ENCODE measurements around the gene TEX35. TPM values are rescaled to one million over a fixed set of nuclear protein-coding genes. Genes with fewer than 3 reads are reported as not detected.

TEX35 gene
- total RNA-seq, 1 donor from 2014 or later: not detected

DNA sequence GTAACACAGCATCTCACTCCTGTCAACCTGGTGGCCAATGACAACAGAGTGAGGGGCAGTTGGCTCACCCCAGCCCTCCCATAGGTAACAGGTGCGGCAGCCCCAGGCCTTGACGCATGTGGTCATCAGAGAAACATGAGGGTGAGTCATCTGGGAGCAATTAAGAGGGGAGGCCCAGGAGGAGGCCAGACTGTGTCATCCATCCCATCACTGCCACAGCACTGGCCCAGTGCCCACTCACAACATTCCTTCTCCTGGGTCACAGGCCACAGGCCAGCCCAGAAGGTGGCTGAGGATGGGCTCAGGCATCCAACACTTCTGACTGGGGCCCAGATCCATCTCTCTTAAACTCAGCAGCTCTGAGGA is 17.1 kb downstream of the TEX35 start:
- TF ChIP-seq EZH2 (IDR thresholded peaks at IDR 0.05; ENCODE audit: insufficient read depth, low read length): no peak
- TF ChIP-seq, protein P1, sequence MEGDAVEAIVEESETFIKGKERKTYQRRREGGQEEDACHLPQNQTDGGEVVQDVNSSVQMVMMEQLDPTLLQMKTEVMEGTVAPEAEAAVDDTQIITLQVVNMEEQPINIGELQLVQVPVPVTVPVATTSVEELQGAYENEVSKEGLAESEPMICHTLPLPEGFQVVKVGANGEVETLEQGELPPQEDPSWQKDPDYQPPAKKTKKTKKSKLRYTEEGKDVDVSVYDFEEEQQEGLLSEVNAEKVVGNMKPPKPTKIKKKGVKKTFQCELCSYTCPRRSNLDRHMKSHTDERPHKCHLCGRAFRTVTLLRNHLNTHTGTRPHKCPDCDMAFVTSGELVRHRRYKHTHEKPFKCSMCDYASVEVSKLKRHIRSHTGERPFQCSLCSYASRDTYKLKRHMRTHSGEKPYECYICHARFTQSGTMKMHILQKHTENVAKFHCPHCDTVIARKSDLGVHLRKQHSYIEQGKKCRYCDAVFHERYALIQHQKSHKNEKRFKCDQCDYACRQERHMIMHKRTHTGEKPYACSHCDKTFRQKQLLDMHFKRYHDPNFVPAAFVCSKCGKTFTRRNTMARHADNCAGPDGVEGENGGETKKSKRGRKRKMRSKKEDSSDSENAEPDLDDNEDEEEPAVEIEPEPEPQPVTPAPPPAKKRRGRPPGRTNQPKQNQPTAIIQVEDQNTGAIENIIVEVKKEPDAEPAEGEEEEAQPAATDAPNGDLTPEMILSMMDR (IDR thresholded peaks at IDR 0.05; ENCODE audit: insufficient read depth, low read depth, low read length): no peak
- Histone ChIP-seq H3K4me1 (ENCODE audit: insufficient read depth, low read length) (peaks cover 17% of the 10 kb centered on the region), H3K9me3 (ENCODE audit: insufficient read depth, low read depth, low read length) (no peaks in the 10 kb centered on the region), H3K9ac (ENCODE audit: low read length) (no peak overlapping the region), H2AFZ (ENCODE audit: low read depth, low read length) (no peak overlapping the region), H4K20me1 (ENCODE audit: insufficient read depth, low read length) (no peaks in the 10 kb centered on the region), H3K79me2 (ENCODE audit: insufficient read depth, low read length) (no peaks in the 10 kb centered on the region), H3K27ac (ENCODE audit: low read depth, low read length) (no peak overlapping the region), H3K4me3 (ENCODE audit: insufficient read depth, low read depth, low read length) (no peak overlapping the region), H3K27me3 (ENCODE audit: insufficient read depth, low read length) (no peaks in the 10 kb centered on the region), H3K4me2 (ENCODE audit: low read length) (peak overlapping the region; percentile 54), H3K36me3 (ENCODE audit: insufficient read depth, low read length) (no peaks in the 10 kb centered on the region)
- peaks cover 17% of the 10 kb centered on the region for H3K4me1 Mint-ChIP-seq (ENCODE audit: low read depth, unreplicated experiment)
- H3K27ac Mint-ChIP-seq (ENCODE audit: unreplicated experiment): peak overlapping the region; percentile 75
- peaks cover 6% of the 10 kb centered on the region for H3K9me3 Mint-ChIP-seq (ENCODE audit: unreplicated experiment)
- FAIRE-seq (peak; percentile 29), DNase-seq (ENCODE audit: low read depth) (peak; percentile 69)
- no peaks in the 10 kb centered on the region for H3K36me3 Mint-ChIP-seq (ENCODE audit: low read depth, unreplicated experiment)
- peaks cover 5% of the 10 kb centered on the region for H3K27me3 Mint-ChIP-seq (ENCODE audit: low read depth, unreplicated experiment)
- peak overlapping the region; percentile 20 for H3K4me3 Mint-ChIP-seq (ENCODE audit: unreplicated experiment)

DNA sequence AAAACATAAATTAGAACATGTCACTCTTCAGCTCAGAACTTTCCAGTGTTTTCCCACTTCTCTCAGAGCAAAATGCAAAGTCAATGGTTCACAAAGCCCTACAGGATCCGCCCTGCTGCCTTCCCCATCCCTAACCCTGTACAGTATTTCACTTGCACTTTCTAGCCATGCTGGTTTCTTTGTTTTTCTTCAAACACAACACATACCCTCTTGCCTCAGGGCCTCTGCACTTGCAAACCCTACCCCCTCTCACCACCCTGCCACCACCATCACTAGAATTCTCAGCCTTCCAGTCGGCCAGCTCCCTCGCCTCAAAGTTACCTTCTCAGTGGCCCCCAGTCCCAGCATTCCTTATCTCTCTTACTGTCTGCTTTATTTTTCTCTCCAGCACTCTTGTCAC is 17.6 kb downstream of the TEX35 start:
- Mint-ChIP-seq H3K36me3 (ENCODE audit: low read depth, unreplicated experiment) (no peaks in the 10 kb centered on the region), H3K27me3 (ENCODE audit: low read depth, unreplicated experiment) (peaks cover 5% of the 10 kb centered on the region), H3K4me1 (ENCODE audit: low read depth, unreplicated experiment) (peaks cover 17% of the 10 kb centered on the region), H3K9me3 (ENCODE audit: unreplicated experiment) (peaks cover 2% of the 10 kb centered on the region), H3K4me3 (ENCODE audit: unreplicated experiment) (no peak overlapping the region), H3K27ac (ENCODE audit: unreplicated experiment) (peak overlapping the region; percentile 75)
- Histone ChIP-seq H4K20me1 (ENCODE audit: insufficient read depth, low read length) (no peaks in the 10 kb centered on the region), H3K27ac (ENCODE audit: low read depth, low read length) (no peak overlapping the region), H3K27me3 (ENCODE audit: insufficient read depth, low read length) (no peaks in the 10 kb centered on the region), H3K4me3 (ENCODE audit: insufficient read depth, low read depth, low read length) (no peak overlapping the region), H3K9me3 (ENCODE audit: insufficient read depth, low read depth, low read length) (no peaks in the 10 kb centered on the region), H3K9ac (ENCODE audit: low read length) (no peak overlapping the region), H2AFZ (ENCODE audit: low read depth, low read length) (no peak overlapping the region), H3K79me2 (ENCODE audit: insufficient read depth, low read length) (no peaks in the 10 kb centered on the region), H3K4me1 (ENCODE audit: insufficient read depth, low read length) (peaks cover 17% of the 10 kb centered on the region), H3K4me2 (ENCODE audit: low read length) (peak overlapping the region; percentile 54), H3K36me3 (ENCODE audit: insufficient read depth, low read length) (no peaks in the 10 kb centered on the region)
- FAIRE-seq: no peak
- no peak for TF ChIP-seq EZH2 (IDR thresholded peaks at IDR 0.05; ENCODE audit: insufficient read depth, low read length)
- TF ChIP-seq, protein P1 (IDR thresholded peaks at IDR 0.05; ENCODE audit: insufficient read depth, low read depth, low read length): no peak
- no peak for DNase-seq (ENCODE audit: low read depth)

DNA sequence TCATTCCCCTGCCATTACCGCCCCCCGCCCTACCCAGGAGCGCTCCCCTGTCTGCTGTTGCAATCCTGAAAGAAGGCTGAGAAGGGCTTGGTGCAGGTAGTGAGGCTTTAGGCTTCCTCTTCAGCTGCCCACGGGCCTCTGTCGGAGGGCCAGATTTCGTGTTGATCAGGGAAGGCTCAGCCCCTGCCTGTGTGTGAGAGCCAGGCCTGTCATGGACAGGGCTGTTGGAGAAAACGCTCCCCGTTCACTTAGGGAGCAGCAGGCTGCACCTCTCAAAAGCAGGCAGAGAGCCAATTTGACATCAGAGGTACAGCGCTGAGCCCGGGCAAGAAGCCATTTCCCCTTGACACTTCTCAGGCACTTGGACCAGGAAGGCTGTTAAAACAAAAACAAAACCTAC is 19.0 kb downstream of the TEX35 start:
- no peak overlapping the region for H3K4me3 Mint-ChIP-seq (ENCODE audit: unreplicated experiment)
- H3K4me1 ChIP-seq (ENCODE audit: insufficient read depth, low read length): peaks cover 21% of the 10 kb centered on the region
- no peak overlapping the region for H3K27ac Mint-ChIP-seq (ENCODE audit: unreplicated experiment)
- H3K27me3 ChIP-seq (ENCODE audit: insufficient read depth, low read length): no peaks in the 10 kb centered on the region
- H3K79me2 ChIP-seq (ENCODE audit: insufficient read depth, low read length): no peaks in the 10 kb centered on the region
- no peak for DNase-seq (ENCODE audit: low read depth)
- H2AFZ ChIP-seq (ENCODE audit: low read depth, low read length): no peak overlapping the region
- H3K4me2 ChIP-seq (ENCODE audit: low read length): peak overlapping the region; percentile 25
- no peak overlapping the region for H3K9ac ChIP-seq (ENCODE audit: low read length)
- H4K20me1 ChIP-seq (ENCODE audit: insufficient read depth, low read length): no peaks in the 10 kb centered on the region
- H3K9me3 Mint-ChIP-seq (ENCODE audit: unreplicated experiment): peaks cover 2% of the 10 kb centered on the region
- H3K36me3 Mint-ChIP-seq (ENCODE audit: low read depth, unreplicated experiment): no peaks in the 10 kb centered on the region
- H3K27me3 Mint-ChIP-seq (ENCODE audit: low read depth, unreplicated experiment): peaks cover 5% of the 10 kb centered on the region
- TF ChIP-seq, protein P1 (IDR thresholded peaks at IDR 0.05; ENCODE audit: insufficient read depth, low read depth, low read length): no peak
- TF ChIP-seq EZH2 (IDR thresholded peaks at IDR 0.05; ENCODE audit: insufficient read depth, low read length): no peak
- H3K36me3 ChIP-seq (ENCODE audit: insufficient read depth, low read length): no peaks in the 10 kb centered on the region
- no peak for FAIRE-seq
- H3K27ac ChIP-seq (ENCODE audit: low read depth, low read length): no peak overlapping the region
- H3K4me1 Mint-ChIP-seq (ENCODE audit: low read depth, unreplicated experiment): peaks cover 20% of the 10 kb centered on the region
- H3K9me3 ChIP-seq (ENCODE audit: insufficient read depth, low read depth, low read length): no peaks in the 10 kb centered on the region
- no peak overlapping the region for H3K4me3 ChIP-seq (ENCODE audit: insufficient read depth, low read depth, low read length)
